Epidermal melanocyte (primary cell): ENCODE results near the gene CBX2.

Source experiments
- DNase-seq: peaks from one replicate; pipeline ENCODE4 v3.0.0; 2011; ENCODE audit warnings: low spot score; ENCODE audit not compliant: insufficient read length

CBX2 gene

DNA sequence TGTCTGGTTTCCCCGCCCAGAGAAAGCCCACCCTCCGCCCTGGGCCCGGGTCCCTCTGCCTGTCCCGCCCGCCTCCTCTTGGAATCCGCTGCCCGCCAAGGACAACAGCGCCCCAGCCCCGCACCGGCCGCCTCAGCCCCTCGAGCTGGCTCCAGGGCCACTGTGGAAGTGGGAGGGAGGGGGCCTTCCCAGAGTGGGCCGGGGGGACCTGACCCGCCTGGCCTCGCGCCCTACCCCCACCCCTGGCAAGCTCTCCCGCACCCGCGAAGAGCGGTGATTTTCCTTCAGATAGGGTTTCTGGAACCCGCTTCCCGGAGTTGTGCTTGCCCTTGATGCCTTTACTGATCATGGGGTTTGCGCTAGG lies 21.2 kb downstream of the CBX2 start:
- DNase-seq = no peak

- no peak for DNase-seq
Measured at GRCh38 chr17:79799538-79800324, 21.8 kb downstream of the CBX2 start.

DNA sequence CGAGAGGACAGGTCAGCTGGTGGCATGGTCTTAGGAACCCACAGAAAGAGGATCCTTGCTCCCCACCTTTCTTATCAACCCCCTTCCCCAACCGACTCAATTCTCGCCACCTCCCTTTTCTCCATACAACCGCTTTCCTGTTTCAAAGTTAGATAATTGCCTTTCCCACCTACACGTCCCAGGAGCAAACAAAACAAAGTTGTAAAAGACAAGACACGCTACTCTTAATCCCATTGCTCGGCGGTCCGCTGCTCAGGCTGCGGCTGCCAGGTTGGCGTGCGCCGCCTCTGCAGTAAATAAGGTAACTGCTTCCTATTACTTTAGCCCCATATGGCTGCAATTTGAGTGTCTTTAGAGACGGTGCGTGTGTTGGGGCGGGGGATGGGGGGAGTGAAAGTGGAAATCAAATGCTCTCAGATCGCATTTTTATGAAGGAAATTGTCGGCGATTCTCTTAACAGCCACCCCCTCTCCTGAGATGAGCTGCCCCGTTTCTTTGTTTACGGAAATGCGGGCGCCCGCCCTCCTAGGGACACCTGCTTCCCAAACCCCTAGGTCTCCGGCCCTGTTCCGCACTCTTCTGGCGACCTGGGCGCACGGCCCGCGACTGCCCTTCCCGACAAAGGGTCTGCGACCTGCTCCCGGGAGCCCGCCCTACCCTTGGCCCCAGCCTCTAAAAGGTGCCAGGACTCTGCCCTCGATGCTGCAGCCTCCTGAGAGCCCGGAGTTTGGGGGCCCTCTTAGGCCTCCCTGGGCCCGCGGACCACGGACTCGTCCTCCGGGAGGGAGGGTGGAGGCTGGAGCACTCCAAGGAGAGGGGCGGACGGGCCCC lies 22.6 kb downstream of the CBX2 start:
- no peak for DNase-seq

- DNase-seq = no peak
Measured at GRCh38 chr17:79801156-79802038, 23.4 kb downstream of the CBX2 start.

DNA sequence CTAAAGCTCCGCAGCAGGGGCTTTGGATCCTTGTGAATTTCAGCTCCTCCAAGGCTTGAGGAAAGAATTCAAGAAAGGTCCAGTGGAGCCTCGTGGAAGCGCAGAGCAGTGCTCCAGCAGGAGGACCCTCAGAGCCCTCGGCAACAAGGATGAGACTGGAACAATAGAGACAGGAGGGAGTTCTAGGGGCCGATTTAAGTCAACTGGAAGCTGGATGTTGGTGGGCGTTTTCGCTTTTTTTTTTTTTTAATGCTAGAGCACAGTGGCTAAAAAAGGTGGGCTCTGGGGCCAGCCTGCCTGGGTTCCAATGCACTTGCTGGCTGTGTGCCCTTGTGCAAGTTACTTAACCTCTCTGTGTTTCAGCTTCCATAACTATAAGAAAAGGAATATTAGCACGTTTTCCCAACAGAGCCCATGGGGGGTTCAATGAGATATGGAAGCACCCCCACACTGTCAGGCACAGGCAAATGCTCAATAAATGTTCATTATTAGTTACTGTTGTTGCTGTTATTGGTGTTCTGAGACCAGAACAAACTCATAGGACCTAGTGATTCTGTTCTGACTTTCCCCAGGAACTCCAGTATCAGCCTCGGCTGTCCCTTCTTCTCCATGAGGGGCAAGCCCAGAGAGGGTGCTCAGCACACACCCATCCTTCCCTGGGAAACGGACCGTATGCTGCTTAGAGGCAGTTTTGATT lies 24.2 kb downstream of the CBX2 start:
- DNase-seq = no peak

GRCh38 chr17:79802736-79803420 lies 24.9 kb downstream of the CBX2 start:
- no peak for DNase-seq

GRCh38 chr17:79803421-79803996 lies 25.6 kb downstream of the CBX2 start:
- DNase-seq = no peak

DNA sequence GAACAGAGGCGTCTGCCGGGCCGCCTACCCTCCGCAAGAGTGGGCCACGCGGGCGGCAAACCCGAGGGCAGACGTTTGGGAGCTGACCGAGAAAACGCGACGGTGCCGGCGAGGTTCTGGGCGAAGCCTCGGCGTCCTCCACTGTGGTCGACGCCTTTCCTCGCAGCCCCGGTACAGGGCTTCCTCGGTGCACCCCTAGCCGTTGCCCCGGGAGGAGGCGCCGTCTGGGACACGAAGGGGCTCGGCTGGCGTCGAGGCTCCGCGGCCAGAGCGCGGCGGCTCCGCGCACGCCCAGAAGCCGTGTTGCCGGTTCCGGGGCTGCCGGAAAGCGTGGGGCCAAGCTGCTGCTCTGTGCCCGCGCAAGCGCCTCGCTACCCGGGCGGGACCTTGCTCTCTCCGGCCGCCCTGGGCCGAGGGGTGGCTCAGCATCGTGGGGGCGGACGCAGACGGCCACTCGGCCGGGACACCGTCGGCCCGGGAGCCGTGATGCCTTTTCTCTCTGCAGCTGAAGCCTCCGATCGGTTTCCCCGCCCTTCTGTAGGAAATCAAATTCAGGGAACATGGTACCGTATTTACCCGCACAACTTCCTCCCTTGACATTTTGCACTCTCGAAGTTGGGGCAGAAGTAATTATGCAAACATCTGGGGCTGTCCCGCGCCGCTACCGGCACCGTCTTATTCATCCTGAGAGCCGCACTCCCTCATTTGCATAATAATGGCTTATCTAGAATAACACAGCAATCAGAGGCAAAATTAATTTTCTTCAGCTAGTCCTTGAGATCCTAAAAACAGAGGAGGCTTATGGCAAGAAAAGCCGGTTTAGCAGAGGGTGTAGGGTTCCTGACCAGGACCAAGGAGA lies 26.3 kb downstream of the CBX2 start:
- no peak for DNase-seq

- DNase-seq = no peak
Measured at GRCh38 chr17:79804856-79805696, 27.1 kb downstream of the CBX2 start.

DNA sequence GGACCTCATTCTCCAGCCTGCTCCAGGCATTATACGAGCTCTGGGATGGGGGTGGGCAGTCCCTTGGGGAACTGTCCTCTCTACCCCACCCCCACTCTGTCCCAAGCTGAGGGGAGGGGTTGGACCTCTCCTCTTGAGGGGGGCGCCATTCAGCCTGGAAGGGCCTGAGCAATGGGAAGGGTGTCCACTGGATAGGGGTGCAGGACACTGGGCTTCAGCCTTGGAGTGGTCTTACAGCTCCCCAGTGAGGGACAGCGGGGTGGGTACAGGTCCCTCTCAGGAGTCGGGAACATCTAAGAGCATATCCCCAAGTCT lies 28.5 kb downstream of the CBX2 start:
- no peak for DNase-seq

DNA sequence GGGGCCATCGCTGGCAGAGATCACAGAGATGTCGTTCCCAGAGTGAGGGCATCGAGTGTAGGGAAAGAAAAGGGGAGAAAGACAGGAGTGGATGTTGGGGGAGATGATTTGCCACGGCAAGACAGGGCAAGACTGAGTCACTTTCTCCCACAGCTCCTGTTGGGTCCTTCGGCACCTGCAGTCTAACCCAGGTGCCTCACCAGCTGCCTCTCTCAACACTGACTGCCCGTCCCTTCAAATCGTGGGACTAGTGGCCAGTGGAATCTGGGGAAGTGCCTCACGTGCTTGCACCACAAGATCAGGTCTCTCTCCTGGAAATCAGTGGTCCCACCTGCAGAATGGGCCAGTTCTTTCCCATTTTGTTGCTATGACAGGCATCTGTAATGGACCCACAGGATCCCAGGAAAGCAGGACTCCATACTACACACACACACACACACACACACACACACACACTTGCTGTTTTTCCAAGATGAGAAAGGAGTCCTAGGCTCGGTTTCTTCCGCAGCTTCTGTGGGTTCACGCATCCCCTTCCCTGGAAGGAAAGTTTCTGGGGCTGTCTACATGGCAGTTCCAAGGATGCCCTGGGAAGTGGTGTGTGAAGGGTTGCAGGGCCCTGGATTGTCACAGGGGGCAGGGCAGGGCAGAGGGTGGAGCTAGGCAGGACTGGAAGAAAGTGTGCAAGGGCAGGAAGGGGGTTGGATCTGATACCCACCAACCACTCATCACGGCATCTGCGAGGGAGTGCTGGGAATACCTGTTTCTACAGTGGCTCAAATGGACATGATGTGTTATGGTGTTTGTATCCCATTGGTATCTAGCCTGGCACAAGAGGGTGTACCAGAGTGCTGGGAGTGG lies 29.1 kb downstream of the CBX2 start:
- no peak for DNase-seq

GRCh38 chr17:79808763-79809529 lies 31.0 kb downstream of the CBX2 start:
- no peak for DNase-seq

GRCh38 chr17:79809530-79810129 lies 31.7 kb downstream of the CBX2 start:
- DNase-seq = no peak

GRCh38 chr17:79810130-79811010 lies 32.4 kb downstream of the CBX2 start:
- no peak for DNase-seq
